ENCODE data around the gene NUP205. TPM values are rescaled to one million over a fixed set of nuclear protein-coding genes. Genes with fewer than 3 reads are reported as not detected.

Gene NUP205
- total RNA-seq, 6 experiments from 2014 or later: 12.3 to 20.8 (median 16.1) TPM

- DNase-seq (no peak), ATAC-seq (no peak)
- H3K36me3 ChIP-seq: peaks cover 0 to 75% (median 44%) of the 10 kb centered on the region in 4 donors
- no peaks in the 10 kb centered on the region for H3K4me1 ChIP-seq
- TF ChIP-seq, protein P1, sequence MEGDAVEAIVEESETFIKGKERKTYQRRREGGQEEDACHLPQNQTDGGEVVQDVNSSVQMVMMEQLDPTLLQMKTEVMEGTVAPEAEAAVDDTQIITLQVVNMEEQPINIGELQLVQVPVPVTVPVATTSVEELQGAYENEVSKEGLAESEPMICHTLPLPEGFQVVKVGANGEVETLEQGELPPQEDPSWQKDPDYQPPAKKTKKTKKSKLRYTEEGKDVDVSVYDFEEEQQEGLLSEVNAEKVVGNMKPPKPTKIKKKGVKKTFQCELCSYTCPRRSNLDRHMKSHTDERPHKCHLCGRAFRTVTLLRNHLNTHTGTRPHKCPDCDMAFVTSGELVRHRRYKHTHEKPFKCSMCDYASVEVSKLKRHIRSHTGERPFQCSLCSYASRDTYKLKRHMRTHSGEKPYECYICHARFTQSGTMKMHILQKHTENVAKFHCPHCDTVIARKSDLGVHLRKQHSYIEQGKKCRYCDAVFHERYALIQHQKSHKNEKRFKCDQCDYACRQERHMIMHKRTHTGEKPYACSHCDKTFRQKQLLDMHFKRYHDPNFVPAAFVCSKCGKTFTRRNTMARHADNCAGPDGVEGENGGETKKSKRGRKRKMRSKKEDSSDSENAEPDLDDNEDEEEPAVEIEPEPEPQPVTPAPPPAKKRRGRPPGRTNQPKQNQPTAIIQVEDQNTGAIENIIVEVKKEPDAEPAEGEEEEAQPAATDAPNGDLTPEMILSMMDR (IDR thresholded peaks at IDR 0.05): no peak
- TF ChIP-seq POLR2A (IDR thresholded peaks at IDR 0.05): no peak
- H3K27me3 ChIP-seq: no peaks in the 10 kb centered on the region
- no peaks in the 10 kb centered on the region for H3K9me3 ChIP-seq
- intact Hi-C loops (cut with DNase I): no loop called here
- H3K4me3 ChIP-seq: no peak overlapping the region
- no peak overlapping the region for H3K27ac ChIP-seq
- WGBS (ENCODE audit: insufficient coverage, low coverage, low lambda C conversion rate, missing lambda C conversion rate): 58% methylated on average over 3 of the region's 3 CpGs
Observed at GRCh38 chr7:135578569-135578968, 20.9 kb downstream of the NUP205 start.

DNA sequence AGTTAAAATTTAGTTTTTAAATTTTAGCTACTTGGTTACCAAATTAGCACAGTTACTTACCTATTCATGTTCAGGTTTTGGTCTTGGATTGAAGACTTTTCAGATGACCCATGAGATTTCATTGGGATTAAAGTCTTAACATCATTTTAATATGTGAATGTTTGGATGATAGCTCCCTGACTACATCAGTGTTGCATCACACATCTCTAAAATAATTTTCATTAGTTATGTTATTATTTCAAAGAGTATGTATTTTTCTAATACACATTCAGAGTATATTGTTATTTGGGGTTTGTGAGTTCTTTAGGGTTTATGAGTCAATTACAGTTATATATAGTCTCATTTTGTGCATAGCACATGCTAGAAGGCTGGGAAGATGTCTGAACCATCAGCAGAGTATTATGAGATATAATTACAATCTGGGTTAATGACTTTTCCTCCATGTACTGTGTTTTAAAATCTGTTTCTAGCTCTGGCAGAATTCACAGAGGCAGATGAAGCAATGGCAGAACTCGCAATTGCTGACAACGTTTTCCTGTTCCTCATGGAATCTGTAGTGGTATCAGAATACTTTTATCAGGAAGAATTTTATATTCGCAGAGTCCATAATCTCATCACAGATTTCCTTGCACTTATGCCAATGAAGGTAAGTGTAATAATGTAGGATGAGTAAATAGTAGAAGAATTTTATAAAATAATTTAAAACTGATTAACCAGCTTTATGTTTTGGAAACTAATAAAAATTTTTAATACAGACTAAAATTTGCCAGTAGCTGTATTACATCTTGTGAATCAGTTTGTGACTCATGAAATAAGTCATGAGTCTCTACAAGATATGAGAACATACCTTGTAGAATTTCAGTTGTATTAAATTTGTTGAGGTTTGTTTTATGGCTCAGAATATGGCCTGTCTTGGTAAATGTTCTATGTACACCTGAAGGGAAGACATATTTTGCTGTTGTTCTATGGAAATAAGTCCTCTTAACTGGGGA is 26.9 kb downstream of the NUP205 start:
- WGBS (ENCODE audit: insufficient coverage, low coverage, low lambda C conversion rate, missing lambda C conversion rate): 93% methylated on average over 3 of the region's 3 CpGs
- peaks cover 0 to 66% (median 11%) of the 10 kb centered on the region in 4 donors for H3K36me3 ChIP-seq
- no peak for TF ChIP-seq POLR2A (IDR thresholded peaks at IDR 0.05)
- TF ChIP-seq, protein P1 (IDR thresholded peaks at IDR 0.05): no peak
- H3K27me3 ChIP-seq: no peaks in the 10 kb centered on the region
- H3K27ac ChIP-seq: no peak overlapping the region
- no peak for DNase-seq
- H3K4me3 ChIP-seq: no peak overlapping the region
- H3K9me3 ChIP-seq: no peaks in the 10 kb centered on the region
- no peaks in the 10 kb centered on the region for H3K4me1 ChIP-seq
- no peak for ATAC-seq
- intact Hi-C loops (cut with DNase I): no loop called here

DNA sequence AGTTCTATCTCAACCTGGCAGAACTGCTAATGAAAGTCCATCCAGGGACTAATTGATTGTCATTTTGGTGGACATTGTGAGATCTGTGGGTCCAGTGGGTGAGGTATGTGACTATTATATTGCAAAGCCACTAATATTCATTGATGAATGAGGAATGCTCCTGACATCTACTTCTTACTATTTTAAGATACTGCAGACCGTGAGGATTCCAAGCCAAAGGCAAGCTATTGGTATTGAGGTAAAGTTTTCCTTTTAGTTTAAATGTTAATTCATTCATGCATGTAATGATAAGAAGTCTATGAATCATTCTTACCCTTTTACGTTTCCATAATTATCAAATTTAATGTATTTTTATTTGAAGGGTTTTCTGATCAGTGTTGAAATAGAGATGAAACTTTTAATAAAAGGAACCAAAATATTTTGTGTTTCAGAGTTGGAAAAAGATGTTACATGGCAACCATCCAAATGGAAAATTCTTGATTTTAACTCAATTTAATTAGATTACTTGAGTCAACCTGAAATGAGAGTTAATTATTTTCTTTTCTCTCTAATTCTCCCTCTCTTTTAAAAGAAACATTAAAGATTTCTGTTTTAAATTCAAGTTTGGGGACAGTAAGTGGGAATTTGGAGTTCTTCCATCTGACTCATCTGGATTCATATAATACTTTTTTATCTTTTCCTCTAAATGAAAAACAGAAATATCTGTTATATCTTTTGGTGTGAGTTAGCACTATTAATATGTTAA is 39.6 kb downstream of the NUP205 start:
- Histone ChIP-seq H3K27ac (no peak overlapping the region), H3K36me3 (peaks cover 0 to 39% (median 8%) of the 10 kb centered on the region in 4 donors), H3K4me1 (no peaks in the 10 kb centered on the region), H3K9me3 (no peaks in the 10 kb centered on the region), H3K27me3 (no peaks in the 10 kb centered on the region), H3K4me3 (no peak overlapping the region)
- no peak for DNase-seq
- intact Hi-C loops (cut with DNase I): no loop called here
- 67% methylated on average over 2 of the region's 2 CpGs for WGBS (ENCODE audit: insufficient coverage, low coverage, low lambda C conversion rate, missing lambda C conversion rate)
- no peak for TF ChIP-seq POLR2A (IDR thresholded peaks at IDR 0.05)
- TF ChIP-seq, protein P1 (IDR thresholded peaks at IDR 0.05): no peak
- no peak for ATAC-seq

- peaks cover 0 to 41% (median 5%) of the 10 kb centered on the region in 4 donors for H3K36me3 ChIP-seq
Observed at GRCh38 chr7:135597926-135598305, 40.2 kb downstream of the NUP205 start.

More at GRCh38 chr7:135597926-135598305, 40.2 kb downstream of the NUP205 start:
- H3K4me1 ChIP-seq: no peaks in the 10 kb centered on the region
- no peak overlapping the region for H3K4me3 ChIP-seq
- no peak overlapping the region for H3K27ac ChIP-seq
- ATAC-seq (no peak), DNase-seq (no peak)
- intact Hi-C loops (cut with DNase I): no loop called here
- no peaks in the 10 kb centered on the region for H3K9me3 ChIP-seq
- WGBS (ENCODE audit: insufficient coverage, low coverage, low lambda C conversion rate, missing lambda C conversion rate): 76% methylated on average over 4 of the region's 6 CpGs
- TF ChIP-seq POLR2A (IDR thresholded peaks at IDR 0.05): no peak
- TF ChIP-seq, protein P1 (IDR thresholded peaks at IDR 0.05): no peak
- no peaks in the 10 kb centered on the region for H3K27me3 ChIP-seq

All from right lobe of liver (tissue), 6 donors.